SK-N-MC (cell line): Measurements from ENCODE around the gene FSD1L.

Experiments used
- EZH2 ChIP-seq: fragments of 200-600 bp; sonication (generic); IDR thresholded peaks from one replicate; pipeline ENCODE4 v1.6.1; 2017; ENCODE audit warnings: antibody characterized with exemption
- FOXP2 ChIP-seq: optimal IDR thresholded peaks from 2 replicates; pipeline ENCODE3; 2011; ENCODE audit warnings: mild to moderate bottlenecking, moderate library complexity; ENCODE audit not compliant: insufficient read depth; ENCODE audit errors: extremely low read length, control extremely low read depth
- POLR2AphosphoS5 ChIP-seq: IDR thresholded peaks from 2 replicates; pipeline ENCODE4 v1.6.1; 2012; ENCODE audit warnings: mild to moderate bottlenecking, low read depth, low read length, borderline replicate concordance

GRCh38 chr9:105593145-105593544, 145.3 kb downstream of the FSD1L start:
- TF ChIP-seq POLR2AphosphoS5 = no peak
- no peak for TF ChIP-seq EZH2
- no peak for TF ChIP-seq FOXP2
